WERI-Rb-1 (cell line): ENCODE data around the gene TNFAIP2.

Experiments
- DNase-seq: peaks from one replicate; pipeline ENCODE4 v3.0.0-alpha.2; 2020
- H3K27ac ChIP-seq: fragments of 250-450 bp; sonication (Bioruptor Pico); 2 replicates; pipeline ENCODE4 v1.5.1; 2020; ENCODE audit warnings: mild to moderate bottlenecking, moderate library complexity
- H3K27me3 ChIP-seq: fragments of 250-450 bp; sonication (Bioruptor Pico); 2 replicates; pipeline ENCODE4 v1.5.1; 2021; ENCODE audit warnings: mild to moderate bottlenecking, low read depth, moderate library complexity; ENCODE audit not compliant: insufficient read depth, severe bottlenecking
- H3K36me3 ChIP-seq: fragments of 250-450 bp; sonication (Bioruptor Pico); 2 replicates; pipeline ENCODE4 v1.5.1; 2020; ENCODE audit warnings: mild to moderate bottlenecking, moderate library complexity
- H3K4me3 ChIP-seq: 2 replicates; pipeline ENCODE4 v1.5.1; 2011; ENCODE audit warnings: low read depth, mild to moderate bottlenecking, control low read depth, low read length
- H3K9me3 ChIP-seq: fragments of 250-450 bp; sonication (Bioruptor Pico); 2 replicates; pipeline ENCODE4 v1.5.1; 2021; ENCODE audit warnings: mild to moderate bottlenecking, moderate library complexity; ENCODE audit not compliant: severe bottlenecking
- TF ChIP-seq, protein P1 (sequence below): IDR thresholded peaks from 2 replicates; pipeline ENCODE4 v1.5.1; 2011; ENCODE audit warnings: low read depth, mild to moderate bottlenecking, control low read depth, inconsistent platforms, low read length

The TNFAIP2 gene

GRCh38 chr14:103108749-103109207 is 14.5 kb upstream of the TNFAIP2 start:
- Histone ChIP-seq H3K27me3 (peaks cover 11% of the 10 kb centered on the region), H3K4me3 (no peak overlapping the region), H3K36me3 (no peaks in the 10 kb centered on the region), H3K9me3 (no peaks in the 10 kb centered on the region), H3K27ac (peak overlapping the region; percentile 46)
- TF ChIP-seq, protein P1, sequence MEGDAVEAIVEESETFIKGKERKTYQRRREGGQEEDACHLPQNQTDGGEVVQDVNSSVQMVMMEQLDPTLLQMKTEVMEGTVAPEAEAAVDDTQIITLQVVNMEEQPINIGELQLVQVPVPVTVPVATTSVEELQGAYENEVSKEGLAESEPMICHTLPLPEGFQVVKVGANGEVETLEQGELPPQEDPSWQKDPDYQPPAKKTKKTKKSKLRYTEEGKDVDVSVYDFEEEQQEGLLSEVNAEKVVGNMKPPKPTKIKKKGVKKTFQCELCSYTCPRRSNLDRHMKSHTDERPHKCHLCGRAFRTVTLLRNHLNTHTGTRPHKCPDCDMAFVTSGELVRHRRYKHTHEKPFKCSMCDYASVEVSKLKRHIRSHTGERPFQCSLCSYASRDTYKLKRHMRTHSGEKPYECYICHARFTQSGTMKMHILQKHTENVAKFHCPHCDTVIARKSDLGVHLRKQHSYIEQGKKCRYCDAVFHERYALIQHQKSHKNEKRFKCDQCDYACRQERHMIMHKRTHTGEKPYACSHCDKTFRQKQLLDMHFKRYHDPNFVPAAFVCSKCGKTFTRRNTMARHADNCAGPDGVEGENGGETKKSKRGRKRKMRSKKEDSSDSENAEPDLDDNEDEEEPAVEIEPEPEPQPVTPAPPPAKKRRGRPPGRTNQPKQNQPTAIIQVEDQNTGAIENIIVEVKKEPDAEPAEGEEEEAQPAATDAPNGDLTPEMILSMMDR = no peak
- peak; percentile 58 for DNase-seq

GRCh38 chr14:103109535-103110441 is 13.5 kb upstream of the TNFAIP2 start:
- Histone ChIP-seq H3K4me3 (no peak overlapping the region), H3K36me3 (no peaks in the 10 kb centered on the region), H3K27ac (peak overlapping the region; percentile 73), H3K27me3 (peaks cover under 1% of the 10 kb centered on the region), H3K9me3 (no peaks in the 10 kb centered on the region)
- DNase-seq = peak; percentile 37
- TF ChIP-seq, protein P1 = no peak

DNA sequence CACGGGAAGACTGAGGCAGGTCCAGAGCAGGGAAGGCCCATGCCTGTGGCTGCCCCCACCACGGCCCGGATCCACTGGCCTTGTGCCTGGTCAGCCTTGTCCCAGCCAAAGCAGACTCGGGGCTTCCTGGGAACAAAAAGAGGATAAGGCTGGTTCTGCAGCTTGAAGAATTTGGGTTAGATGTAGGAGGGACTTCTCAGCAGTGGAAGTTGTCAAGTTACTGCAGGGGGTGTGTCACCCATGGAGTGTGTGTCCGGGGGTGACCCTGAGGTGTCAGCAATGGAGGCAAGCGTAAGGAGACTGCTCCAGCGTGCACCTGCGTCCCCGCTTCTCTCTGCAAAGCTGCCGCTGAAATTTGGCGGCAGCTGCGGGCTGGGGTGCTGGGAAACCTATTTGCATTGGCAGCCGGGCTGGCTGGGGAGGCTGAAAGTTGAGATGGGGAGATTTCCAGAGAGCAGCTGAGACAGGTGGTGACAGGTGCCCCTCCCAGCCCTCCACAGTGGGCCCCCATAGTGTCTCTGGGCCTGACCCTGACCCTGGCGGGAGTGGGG is 12.5 kb upstream of the TNFAIP2 start:
- Histone ChIP-seq H3K27ac (peak overlapping the region; percentile 73), H3K36me3 (no peaks in the 10 kb centered on the region), H3K4me3 (no peak overlapping the region), H3K9me3 (no peaks in the 10 kb centered on the region), H3K27me3 (no peaks in the 10 kb centered on the region)
- DNase-seq = no peak
- TF ChIP-seq, protein P1 = no peak

GRCh38 chr14:103111232-103111868 is 11.9 kb upstream of the TNFAIP2 start:
- TF ChIP-seq, protein P1 = no peak
- no peak overlapping the region for H3K4me3 ChIP-seq
- H3K27ac ChIP-seq = peak overlapping the region; percentile 73
- no peaks in the 10 kb centered on the region for H3K27me3 ChIP-seq
- no peak for DNase-seq
- H3K36me3 ChIP-seq = no peaks in the 10 kb centered on the region
- no peaks in the 10 kb centered on the region for H3K9me3 ChIP-seq

DNA sequence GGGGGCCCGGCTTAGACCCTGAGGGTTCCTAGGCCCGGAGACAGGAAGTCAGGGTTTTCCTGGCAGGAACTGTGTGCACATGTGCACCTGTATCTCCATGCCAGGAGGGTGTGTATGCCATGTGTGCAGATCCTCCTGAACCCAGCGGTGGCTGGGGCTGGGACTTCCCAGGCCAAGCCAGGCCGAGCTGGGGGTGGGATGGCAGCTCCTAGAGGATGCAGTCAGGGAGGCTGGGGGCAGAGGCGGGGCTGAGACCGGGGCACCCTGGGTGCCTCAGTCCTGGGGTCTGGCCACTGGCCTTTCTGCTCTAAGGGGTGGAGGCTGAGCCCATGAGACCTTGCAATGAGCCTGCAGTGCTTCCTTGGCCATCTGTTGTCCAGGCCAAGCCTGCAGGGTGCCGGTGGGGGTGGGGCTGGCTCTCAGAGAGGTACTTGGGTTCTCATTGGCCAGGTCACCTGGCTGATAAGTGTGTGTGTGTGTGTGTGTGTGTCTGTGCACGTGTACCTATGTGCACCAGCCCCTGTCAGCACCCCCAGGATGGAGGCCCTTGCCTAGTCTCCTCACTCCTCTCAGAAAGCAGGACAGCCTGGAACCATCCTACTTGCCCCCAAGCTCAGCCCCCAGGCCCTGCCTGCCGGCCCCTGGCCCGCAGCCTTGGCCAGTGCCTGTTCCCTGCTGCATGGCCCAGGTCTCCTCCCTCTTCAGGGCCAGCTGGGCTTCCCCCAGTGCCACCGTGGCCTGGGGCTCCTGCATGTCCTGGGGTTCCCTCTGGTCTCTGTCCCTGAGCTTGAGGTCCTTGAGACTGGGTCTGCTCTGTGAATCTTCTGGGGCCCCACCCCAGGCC is 10.6 kb upstream of the TNFAIP2 start:
- TF ChIP-seq, protein P1 = no peak
- peak overlapping the region; percentile 73 for H3K27ac ChIP-seq
- no peaks in the 10 kb centered on the region for H3K27me3 ChIP-seq
- no peak overlapping the region for H3K4me3 ChIP-seq
- H3K9me3 ChIP-seq = no peaks in the 10 kb centered on the region
- no peaks in the 10 kb centered on the region for H3K36me3 ChIP-seq
- peak; percentile 97 for DNase-seq
